MM.1S (cell line): ENCODE data around the gene TFIP11.

ENCODE experiments used
- CTCF ChIP-seq: fragments of 300-600 bp; sonication (generic); IDR thresholded peaks from 2 replicates; pipeline ENCODE4 v1.5.1; 2016; ENCODE audit warnings: antibody characterized with exemption, low read length, mixed read lengths
- EZH2 ChIP-seq: fragments of 300-600 bp; sonication (generic); optimal IDR thresholded peaks from 2 replicates; pipeline ENCODE3; 2017; ENCODE audit warnings: low read depth, mild to moderate bottlenecking, antibody characterized with exemption, low read length, mixed read lengths
- EZH2phosphoT487 ChIP-seq: fragments of 300-600 bp; sonication (generic); IDR thresholded peaks from 2 replicates; pipeline ENCODE4 v1.6.1; 2018; ENCODE audit warnings: antibody characterized with exemption, low read length

GRCh38 chr22:26522592-26522991, 10.3 kb upstream of the TFIP11 start:
- no peak for TF ChIP-seq CTCF
- no peak for TF ChIP-seq EZH2
- no peak for TF ChIP-seq EZH2phosphoT487
